Testis (tissue), 3 donors: ENCODE results near the gene HIF1AN. TPM values are rescaled to one million over a fixed set of nuclear protein-coding genes. Genes with fewer than 3 reads are reported as not detected.

ENCODE experiments used
- polyA plus RNA-seq: library from polyadenylated mRNA; stranded (reverse); fragments of 350-450 nt; fragmentation: Illumina TruSeq; extraction: RNeasy Lipid Tissue Mini Kit (QIAGEN cat#74804); gene quantifications from one replicate; pipeline ENCODE4 v1.2.3, GENCODE V29; 2014; ENCODE audit warnings: low read depth, low replicate concordance; ENCODE audit not compliant: insufficient read depth
- total RNA-seq, 2 donors: library from RNA; depleted of rRNA; stranded (reverse); fragments of >200 nt; gene quantifications; one replicate each; pipeline ENCODE4 v1.2.3, GENCODE V29; 2016

The HIF1AN gene
- total and polyA plus RNA-seq, 3 donors from 2014 or later: 30.9 to 81.0 (median 34.3) TPM

Other genes starting within 250 kb of the HIF1AN start
- 10 to 100 TPM; 23.3 to 35.5 TPM for gene BLOC1S2, start 249.3 kb upstream of the HIF1AN start, total RNA-seq
- 49.2 TPM for gene BLOC1S2, start 249.3 kb upstream of the HIF1AN start, polyA plus RNA-seq
- gene PKD2L1, start 205.7 kb upstream of the HIF1AN start, total RNA-seq: 1 to 10 TPM in 1 of 2 donors, under 1 TPM in 1; 0.99 to 1.6 TPM
- 4.7 TPM for gene PKD2L1, start 205.7 kb upstream of the HIF1AN start, polyA plus RNA-seq
- gene SCD, start 188.7 kb upstream of the HIF1AN start, total RNA-seq: 100 to 1,000 TPM; 147 to 196 TPM
- gene SCD, start 188.7 kb upstream of the HIF1AN start, polyA plus RNA-seq: 121 TPM
- gene WNT8B, start 72.9 kb upstream of the HIF1AN start, total RNA-seq: under 1 TPM in 1 of 2 donors, not detected in 1; 0.37 TPM
- 0.20 TPM for gene WNT8B, start 72.9 kb upstream of the HIF1AN start, polyA plus RNA-seq
- gene SEC31B, start 16.1 kb upstream of the HIF1AN start, total RNA-seq: 10 to 100 TPM; 32.8 to 42.0 TPM
- 23.1 TPM for gene SEC31B, start 16.1 kb upstream of the HIF1AN start, polyA plus RNA-seq
- 100 to 1,000 TPM; 141 to 219 TPM for gene NDUFB8, start 6.1 kb upstream of the HIF1AN start, total RNA-seq
- gene NDUFB8, start 6.1 kb upstream of the HIF1AN start, polyA plus RNA-seq: 150 TPM
- 1 to 10 TPM; 1.1 to 3.7 TPM for gene PAX2, start 209.6 kb downstream of the HIF1AN start, total RNA-seq
- 1.5 TPM for gene PAX2, start 209.6 kb downstream of the HIF1AN start, polyA plus RNA-seq